Left lobe of liver (tissue), 2 donors: ENCODE measurements around the gene UBR1. TPM values are rescaled to one million over a fixed set of nuclear protein-coding genes. Genes with fewer than 3 reads are reported as not detected.
"Not testable (repeated sequence)": the region's sequence is repeated elsewhere in the genome, so short reads cannot be mapped to it uniquely, and the experiment has no call there.

Experiments used
- ATAC-seq: fragments of 200-7000 bp; cut with Tn5 transposase; one replicate; pipeline ENCODE4 v1.9.1; 2020; ENCODE audit warnings: mild to moderate bottlenecking, moderate library complexity
- DNase-seq: peaks from one replicate; pipeline ENCODE4 v3.0.0-alpha.2; 2020; ENCODE audit warnings: low spot score
- total RNA-seq: library from RNA; stranded (reverse); gene quantifications from one replicate; pipeline ENCODE4 v1.2.1, GENCODE V29; 2021
- donor health status: DM: no; HTN: no; CAD: no; lungs with moderate emphysema.
- donor health status: DM: no; HTN: yes; CAD: no.

Gene UBR1
- 9.2 TPM for total RNA-seq

GRCh38 chr15:43105778-43106485 is at the start of gene UBR1:
UBR1 (minus strand) TSS chr15:43106038; CDS start chr15:43106022, 16 bp downstream.
- DNase-seq (peak; percentile 92), ATAC-seq (peak; percentile 97)

DNA sequence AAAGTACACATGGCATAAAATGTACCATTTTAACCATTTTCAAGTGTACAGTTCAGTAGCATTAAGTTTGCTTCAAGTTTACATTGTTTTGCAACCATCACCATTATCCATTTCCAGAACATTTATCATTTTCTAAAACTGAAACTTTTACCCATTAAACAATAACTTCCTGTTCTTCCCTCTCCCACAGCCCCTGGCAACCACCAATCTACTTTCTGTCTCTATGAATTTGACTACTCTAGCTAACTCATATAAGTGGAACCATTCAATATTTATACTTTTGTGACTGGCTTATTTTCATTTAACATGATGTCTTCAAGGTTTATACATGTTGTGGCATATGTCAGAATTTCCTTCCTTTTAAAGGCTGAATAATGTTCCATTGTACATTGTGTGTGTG is 47.4 kb upstream of the UBR1 start:
- ATAC-seq (no peak), DNase-seq (no peak)

GRCh38 chr15:43151688-43152087 is 45.9 kb upstream of the UBR1 start:
- DNase-seq (no peak), ATAC-seq (no peak)

DNA sequence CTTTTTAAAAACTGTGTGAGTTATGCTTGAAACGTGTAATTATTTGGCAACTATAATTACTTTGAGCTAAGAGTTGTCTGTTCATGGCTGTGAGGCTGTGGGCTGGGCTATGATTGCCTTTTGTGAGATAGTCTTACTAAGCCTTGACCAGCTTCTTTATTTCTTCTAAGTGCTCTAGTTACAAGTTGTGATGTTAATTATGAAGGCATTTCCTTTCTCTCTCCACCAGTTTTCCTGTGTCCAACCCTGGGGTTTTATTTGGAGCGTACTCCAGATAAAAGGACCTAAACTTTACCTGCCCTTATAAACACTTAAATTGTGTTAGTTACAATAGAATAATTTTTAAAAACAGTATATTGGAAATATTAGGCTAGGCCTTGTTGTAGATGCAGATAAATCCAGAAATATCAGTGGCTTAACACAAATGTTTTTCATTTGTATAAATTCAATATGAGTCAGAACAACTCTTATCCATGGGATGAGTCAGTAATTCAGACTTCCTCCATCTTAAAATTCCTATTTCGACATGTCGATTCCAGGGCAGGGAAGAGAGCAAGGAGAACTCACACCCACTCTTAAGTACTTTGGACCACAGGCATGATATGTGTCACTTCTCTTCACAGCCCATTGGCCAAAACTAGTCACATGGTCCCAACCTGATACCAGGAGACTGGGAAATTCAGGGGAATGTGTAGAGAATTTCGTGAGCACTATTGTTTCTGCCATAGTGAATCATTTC is 44.5 kb upstream of the UBR1 start:
- DNase-seq (no peak), ATAC-seq (no peak)

DNA sequence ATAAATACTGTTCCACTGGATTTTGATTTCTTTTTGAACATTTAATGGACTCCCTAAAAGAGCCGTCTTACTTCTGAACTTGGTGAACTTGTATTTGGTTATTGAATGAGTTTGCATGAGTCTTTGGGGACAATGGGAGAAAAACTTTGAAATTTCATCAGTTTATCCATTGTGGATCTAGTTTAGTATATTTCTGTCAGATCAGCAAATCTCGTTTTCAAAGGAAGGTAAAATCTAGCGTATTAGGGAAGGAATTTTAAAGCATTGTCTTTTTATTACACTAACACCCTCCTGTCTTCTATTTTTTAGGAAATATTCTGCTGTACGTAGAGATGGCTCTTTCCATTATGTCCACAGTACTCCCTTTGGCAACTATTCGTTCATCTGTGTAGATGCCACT is 40.3 kb upstream of the UBR1 start:
- DNase-seq (no peak), ATAC-seq (no peak)

DNA sequence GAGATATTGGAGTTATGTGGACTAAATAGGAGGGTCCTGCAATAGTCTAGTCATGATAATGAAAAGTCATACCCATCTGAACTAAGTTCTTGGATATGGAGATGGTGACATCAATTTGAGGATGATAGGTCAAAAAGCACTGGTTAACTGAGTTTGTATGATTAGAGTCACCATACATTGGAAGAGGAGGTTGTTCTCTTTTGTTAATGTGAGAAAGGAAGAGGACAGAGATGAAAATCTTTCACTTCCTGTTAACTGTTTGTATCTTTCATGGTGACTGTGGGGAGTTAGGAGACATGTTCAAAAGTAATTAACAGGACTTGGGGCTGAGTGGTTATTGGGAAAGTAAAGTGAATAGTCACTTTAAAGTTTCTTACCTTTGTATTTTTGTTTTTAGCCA is 38.7 kb upstream of the UBR1 start:
- ATAC-seq (no peak), DNase-seq (no peak)

GRCh38 chr15:43143203-43143941 is 37.5 kb upstream of the UBR1 start:
- no peak for DNase-seq
- no peak for ATAC-seq

DNA sequence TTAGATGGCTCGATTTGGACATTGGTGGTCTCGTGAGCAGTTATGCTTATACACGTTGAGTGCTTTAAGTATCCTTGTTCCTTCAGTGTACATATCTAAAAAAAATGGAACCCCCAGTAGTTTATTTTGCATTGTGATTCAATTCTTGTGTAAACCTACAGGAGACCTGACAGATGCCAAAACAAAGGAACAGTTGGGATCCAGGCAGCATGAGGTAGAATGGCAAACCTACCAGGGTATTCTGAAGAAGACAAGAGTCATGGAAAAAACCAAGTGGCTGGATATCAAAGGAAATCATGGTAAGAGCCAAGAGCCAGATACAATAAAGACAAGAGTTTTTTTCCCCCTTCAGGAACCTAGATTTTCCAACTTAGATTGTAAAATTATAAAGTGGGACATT is 29.5 kb upstream of the UBR1 start:
- DNase-seq (no peak), ATAC-seq (no peak)

DNA sequence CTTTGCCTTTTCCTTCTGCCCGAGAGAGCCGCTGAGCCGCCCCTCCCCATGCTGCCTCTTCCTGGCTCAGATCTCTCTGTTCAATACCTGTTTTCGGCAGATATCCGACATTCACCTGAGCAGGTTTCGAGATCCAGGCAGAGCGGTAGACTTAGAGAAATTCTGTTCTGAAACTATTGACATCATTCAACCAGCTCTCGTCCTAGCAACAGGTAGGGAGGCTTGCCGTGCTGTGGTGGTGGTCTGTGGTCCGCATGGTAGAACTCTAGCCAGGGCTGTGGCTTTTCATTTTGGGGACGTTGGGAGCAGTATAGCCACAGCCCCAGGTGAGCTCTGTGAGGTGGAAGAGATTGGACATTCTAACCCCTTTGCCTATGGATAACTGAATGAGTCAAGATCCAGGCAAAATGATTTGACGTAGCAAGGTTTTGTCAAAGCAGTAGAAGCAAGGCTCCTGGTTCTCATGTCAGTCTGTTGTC is 28.4 kb upstream of the UBR1 start:
- no peak for ATAC-seq
- DNase-seq = no peak

DNA sequence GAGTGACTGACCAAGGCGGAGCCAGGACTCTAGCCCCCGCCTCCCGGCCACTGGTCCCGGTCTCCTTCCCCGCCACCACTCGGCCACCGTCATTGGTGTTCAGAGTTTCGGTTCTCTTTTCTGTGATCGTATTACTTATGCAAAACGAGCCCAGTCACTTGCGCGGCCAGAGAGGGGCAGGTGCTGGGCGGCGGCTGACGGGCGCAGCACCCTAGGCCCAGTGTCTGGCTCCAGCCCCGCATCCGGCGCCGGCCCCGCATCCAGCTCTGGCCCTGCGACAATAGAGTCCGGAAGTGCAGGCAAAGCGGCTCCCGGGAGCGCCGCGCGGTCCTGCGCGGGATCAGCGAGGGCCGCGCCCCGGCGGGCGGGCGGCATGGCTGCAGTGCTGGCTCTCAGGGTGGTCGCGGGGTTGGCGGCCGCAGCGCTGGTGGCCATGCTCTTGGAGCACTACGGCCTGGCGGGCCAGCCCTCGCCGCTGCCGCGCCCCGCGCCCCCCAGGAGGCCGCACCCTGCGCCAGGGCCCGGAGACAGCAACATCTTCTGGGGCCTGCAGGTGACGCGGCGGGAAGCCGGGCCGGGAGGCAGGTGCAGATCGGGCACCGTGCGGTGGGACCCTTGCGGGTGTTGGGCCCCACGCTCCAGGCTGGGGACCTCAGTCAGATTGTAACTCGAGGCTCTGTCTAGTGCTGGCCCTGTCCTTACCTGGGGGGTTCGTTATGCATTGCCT is 27.8 kb upstream of the UBR1 start, which contains the start of gene TMEM62:
Gene TMEM62, plus strand, starts transcription at position 157 of the 727 bp plus-strand sequence. Its CDS starts 217 bp downstream, at position 374.
- ATAC-seq (peak; percentile 96), DNase-seq (peak; percentile 92)

DNA sequence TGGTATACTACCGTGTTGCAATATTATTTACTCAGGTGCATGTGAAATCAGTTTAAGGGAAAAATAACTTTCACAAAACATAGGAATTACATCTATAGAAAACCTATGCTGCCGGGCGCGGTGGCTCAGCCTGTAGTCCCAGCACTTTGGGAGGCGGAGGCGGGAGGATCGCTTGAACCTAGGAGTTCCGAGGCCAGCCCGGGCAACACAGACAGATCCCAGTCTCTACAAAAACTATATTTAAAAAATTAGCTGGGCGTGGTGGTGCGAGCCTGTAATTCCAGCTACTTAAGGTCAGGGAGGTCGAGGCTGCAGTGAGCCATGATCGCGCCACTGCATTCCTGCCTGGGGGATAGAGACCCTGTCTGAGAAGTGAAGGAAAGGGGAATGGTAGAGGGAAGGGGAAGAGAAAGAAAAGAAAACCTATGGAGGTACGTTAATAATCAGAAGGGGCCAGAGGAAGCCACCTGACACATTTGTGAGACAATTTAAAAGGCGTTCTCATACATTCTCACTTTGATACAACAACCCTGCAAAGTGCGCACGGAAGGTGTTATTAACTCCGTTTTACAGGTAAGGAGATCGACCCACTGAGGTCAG is 27.1 kb upstream of the UBR1 start:
- ATAC-seq (peak; percentile 12), DNase-seq (no peak)

- ATAC-seq = no peak
These were observed 23.1 kb upstream of the UBR1 start for GRCh38 chr15:43128980-43129335.

GRCh38 chr15:43128174-43128979 is 22.5 kb upstream of the UBR1 start:
- DNase-seq, ATAC-seq: not testable (repeated sequence)

More at GRCh38 chr15:43128980-43129335, 23.1 kb upstream of the UBR1 start:
- DNase-seq = no peak

DNA sequence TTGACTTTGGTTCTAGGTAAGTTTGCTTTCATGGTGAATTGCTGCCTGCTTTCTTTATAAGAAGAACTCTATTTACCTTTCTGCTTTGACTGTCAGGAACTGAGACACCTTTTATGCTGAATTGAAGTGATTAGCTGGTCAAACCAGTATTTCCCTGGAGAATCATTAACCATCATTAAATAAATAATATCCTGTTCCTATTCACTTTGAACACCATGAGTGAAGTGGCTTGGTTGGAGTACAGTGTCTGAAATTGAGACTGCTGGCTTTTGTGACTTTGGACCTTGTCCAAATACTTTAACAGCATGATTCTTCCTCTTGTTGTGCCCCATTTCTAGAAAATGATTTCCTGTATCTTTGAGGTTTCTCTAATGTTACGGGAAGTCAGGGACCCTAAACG is 21.9 kb upstream of the UBR1 start:
- ATAC-seq = peak; percentile 53
- no peak for DNase-seq

GRCh38 chr15:43126356-43126755 is 20.5 kb upstream of the UBR1 start:
- DNase-seq = no peak
- ATAC-seq = no peak

GRCh38 chr15:43125100-43125661 is 19.3 kb upstream of the UBR1 start:
- ATAC-seq (no peak), DNase-seq (no peak)

DNA sequence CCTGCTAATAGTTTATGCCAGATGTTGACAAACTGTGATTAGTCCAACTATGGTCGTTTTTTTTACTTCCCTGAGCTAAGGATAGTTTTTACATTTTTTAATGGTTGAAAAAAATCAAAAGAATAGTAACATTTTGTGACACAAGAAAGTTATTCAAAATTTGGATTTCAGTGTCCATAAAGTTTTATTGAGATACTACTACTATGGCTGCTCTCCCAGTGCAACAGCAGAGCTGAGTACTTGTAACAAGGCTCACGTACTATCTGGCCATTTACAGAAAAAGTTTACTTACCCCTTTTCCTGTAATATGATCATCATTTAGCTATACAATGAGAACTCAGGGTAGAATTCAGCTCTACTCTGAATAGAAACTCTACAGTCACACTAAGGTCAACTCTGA is 16.0 kb upstream of the UBR1 start:
- no peak for ATAC-seq
- no peak for DNase-seq

DNA sequence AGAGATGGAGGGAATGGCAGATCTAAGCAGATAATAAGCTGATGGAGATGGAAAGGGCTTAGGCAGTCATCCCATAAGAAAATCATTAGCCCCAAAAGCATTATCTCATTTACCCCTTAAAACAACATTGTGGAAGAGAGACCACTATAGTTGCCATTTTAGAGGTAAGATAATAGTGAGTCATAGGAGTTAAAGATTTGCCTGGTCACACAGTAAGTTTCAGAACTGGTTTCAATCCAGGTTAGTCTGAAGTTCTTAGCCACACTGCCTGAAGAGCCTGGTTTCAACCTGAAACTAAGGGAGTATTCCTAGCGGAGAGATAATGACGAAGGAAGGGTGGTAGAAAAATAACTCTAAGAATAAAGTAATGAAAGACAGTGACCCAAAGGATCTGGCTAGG is 13.0 kb upstream of the UBR1 start:
- ATAC-seq = no peak
- DNase-seq = no peak

- ATAC-seq (no peak), DNase-seq (no peak)
These were observed 12.4 kb upstream of the UBR1 start for GRCh38 chr15:43118286-43118685.
